ENCODE data around the gene FAM24A.

The FAM24A gene

DNA sequence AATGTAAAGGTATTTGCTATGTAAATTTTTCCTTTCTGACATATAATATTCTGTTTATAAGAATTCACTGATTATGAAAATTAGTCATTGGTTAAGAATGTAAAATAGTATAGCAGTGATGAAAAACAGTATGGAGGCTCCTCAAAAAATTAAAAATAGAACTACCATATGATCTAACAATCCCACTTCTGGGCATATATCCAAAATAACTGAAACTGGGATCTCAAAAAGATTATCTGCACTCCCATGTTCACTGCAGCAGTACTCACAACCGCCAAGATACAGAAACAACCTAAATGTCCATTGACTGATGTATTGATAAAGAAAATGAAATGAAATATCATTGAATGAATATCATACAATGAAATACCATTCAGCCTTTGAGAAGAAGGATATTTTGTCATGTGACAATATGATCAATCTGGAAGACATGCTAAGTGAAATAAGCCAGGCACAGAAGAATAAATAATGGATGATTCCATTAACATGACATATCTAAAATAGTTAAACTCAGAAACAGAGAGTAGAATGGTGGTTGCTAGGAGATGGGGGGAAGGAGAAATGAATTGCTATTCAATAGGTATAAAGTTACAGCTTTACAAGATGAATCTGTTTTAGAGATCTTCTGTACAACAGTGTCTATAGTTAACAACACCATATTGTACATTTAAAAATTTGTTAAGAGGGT lies 29.6 kb downstream of the FAM24A start:
- Histone ChIP-seq H3K27me3 (no peaks in the 10 kb centered on the region), H3K4me3 (no peak overlapping the region), H3K36me3 (peaks cover 14 to 28% (median 21%) of the 10 kb centered on the region in 3 donors), H3K27ac (no peak overlapping the region), H3K4me1 (peaks cover 0 to 4% (median 0%) of the 10 kb centered on the region in 4 donors), H3K9me3 (no peaks in the 10 kb centered on the region)
- no peak for DNase-seq
- TF ChIP-seq, protein P1, sequence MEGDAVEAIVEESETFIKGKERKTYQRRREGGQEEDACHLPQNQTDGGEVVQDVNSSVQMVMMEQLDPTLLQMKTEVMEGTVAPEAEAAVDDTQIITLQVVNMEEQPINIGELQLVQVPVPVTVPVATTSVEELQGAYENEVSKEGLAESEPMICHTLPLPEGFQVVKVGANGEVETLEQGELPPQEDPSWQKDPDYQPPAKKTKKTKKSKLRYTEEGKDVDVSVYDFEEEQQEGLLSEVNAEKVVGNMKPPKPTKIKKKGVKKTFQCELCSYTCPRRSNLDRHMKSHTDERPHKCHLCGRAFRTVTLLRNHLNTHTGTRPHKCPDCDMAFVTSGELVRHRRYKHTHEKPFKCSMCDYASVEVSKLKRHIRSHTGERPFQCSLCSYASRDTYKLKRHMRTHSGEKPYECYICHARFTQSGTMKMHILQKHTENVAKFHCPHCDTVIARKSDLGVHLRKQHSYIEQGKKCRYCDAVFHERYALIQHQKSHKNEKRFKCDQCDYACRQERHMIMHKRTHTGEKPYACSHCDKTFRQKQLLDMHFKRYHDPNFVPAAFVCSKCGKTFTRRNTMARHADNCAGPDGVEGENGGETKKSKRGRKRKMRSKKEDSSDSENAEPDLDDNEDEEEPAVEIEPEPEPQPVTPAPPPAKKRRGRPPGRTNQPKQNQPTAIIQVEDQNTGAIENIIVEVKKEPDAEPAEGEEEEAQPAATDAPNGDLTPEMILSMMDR (IDR thresholded peaks at IDR 0.05), result no peak
- intact Hi-C loops (cut with DNase I; ENCODE audit: low total_unique reads), result no loop called here

DNA sequence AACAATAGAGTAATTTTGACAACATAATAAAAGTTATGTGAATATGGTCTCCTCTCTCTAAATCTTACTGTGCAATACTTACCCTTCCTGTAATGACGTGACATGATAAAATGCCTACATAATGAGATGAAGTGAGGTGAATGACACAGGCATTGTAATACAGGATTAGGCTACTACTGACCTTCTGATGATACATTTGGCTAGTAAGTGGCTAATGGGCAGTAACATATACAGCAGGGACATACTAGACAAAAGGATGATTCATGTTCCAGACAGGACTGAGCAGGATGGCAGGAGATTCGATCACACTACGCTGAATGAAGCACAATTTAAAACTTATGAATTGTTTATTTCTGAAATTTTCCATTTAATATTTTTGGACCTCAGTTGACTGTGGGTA lies 38.9 kb downstream of the FAM24A start:
- no peak overlapping the region for H3K4me3 ChIP-seq
- TF ChIP-seq, protein P1 (IDR thresholded peaks at IDR 0.05), result no peak
- DNase-seq, result no peak
- peaks cover 12 to 38% (median 25%) of the 10 kb centered on the region in 3 donors for H3K36me3 ChIP-seq
- intact Hi-C loops (cut with DNase I; ENCODE audit: low total_unique reads), result no loop called here
- H3K9me3 ChIP-seq, result no peaks in the 10 kb centered on the region
- no peak overlapping the region for H3K27ac ChIP-seq
- no peaks in the 10 kb centered on the region for H3K27me3 ChIP-seq
- H3K4me1 ChIP-seq, result peaks cover 0 to 21% (median 9%) of the 10 kb centered on the region in 4 donors

DNA sequence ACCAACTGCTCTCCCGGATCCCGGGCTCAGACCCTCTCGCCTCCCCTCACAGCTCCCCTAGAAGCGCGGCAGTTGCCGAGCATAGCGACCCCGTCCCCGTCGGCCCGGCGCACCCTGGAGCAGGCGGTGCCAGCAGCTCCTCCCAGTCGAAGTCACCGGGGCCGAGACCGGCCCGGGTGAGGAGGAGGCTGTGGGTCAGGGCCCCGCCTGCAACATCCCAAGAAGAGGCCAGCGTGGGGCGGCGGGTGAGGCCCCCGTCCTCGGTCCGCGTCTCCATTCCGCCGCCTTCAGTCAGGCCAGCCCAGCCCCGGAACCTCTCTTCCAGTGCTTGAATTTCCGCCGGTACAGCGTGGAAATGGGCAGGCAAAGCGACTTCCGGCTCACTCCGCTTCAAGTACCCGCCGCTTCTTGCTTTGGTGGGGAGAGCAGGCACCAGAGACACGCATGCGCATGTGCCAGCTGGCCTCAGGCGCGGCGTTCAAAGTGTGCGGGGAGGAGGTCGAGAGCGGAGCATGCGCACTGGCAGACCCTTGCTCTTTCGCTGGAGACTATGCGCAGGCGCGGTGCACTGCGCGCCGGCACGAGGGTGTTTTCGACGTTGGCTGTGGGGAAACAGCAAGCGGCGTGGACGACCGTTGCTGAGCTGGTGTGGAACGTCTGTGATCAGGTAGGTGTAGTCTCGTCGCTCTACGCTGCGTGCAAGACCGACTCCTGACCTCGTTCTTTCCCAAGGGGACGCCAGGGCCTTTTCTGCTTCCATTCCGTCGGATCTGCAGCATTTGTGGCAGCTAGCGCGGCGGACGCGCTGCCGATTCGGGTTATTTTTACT lies 43.7 kb downstream of the FAM24A start, which contains the start of gene C10orf88:
Gene C10orf88, minus strand, starts transcription at position 326 of the 829 bp plus-strand sequence. Its CDS starts 49 bp downstream, at position 277.
- peak; percentile 96 to 98 for DNase-seq
- H3K27ac ChIP-seq, result peak within 1 kb of the TSS; percentile 76 to 80
- no peaks in the 10 kb centered on the region for H3K27me3 ChIP-seq
- no peaks in the 10 kb centered on the region for H3K9me3 ChIP-seq
- intact Hi-C loops (cut with DNase I; ENCODE audit: low total_unique reads), result loop anchor here (10.0 kb wide), 1 partner anchor 61 kb away; no protein-coding TSS in a partner anchor
- H3K4me1 ChIP-seq, result peaks cover 0 to 27% (median 14%) of the 10 kb centered on the region in 4 donors
- peak within 1 kb of the TSS; percentile 74 to 88 for H3K4me3 ChIP-seq
- peaks cover 0 to 4% (median 4%) of the 10 kb centered on the region in 3 donors for H3K36me3 ChIP-seq
- TF ChIP-seq, protein P1 (IDR thresholded peaks at IDR 0.05), result no peak

DNA sequence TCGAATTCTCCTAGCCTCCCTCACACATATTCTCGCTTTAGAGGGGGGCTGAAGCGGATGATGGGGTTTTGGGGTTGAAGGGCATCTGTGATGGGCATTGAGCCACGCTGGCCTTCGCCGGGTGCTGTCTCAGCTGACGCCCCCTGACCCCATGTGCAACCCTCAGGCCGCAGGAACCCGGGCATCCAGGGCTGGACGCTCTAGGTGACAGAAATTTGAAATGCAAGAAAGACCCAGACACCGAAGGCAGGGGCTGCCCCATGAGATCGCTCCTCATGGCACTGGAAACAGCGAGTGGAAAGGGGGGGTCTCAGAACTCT lies 44.3 kb downstream of the FAM24A start:
- Histone ChIP-seq H3K36me3 (peaks cover 0 to 4% (median 0%) of the 10 kb centered on the region in 3 donors), H3K27ac (peak overlapping the region in 1 of 2 donors; percentile 11), H3K4me3 (peak overlapping the region; percentile 74 to 88), H3K4me1 (peaks cover 0 to 27% (median 14%) of the 10 kb centered on the region in 4 donors), H3K27me3 (no peaks in the 10 kb centered on the region), H3K9me3 (no peaks in the 10 kb centered on the region)
- intact Hi-C loops (cut with DNase I; ENCODE audit: low total_unique reads), result loop anchor here (10.0 kb wide), 1 partner anchor 60 kb away; no protein-coding TSS in a partner anchor
- peak in 1 of 2 donors; percentile 64 for DNase-seq
- TF ChIP-seq, protein P1 (IDR thresholded peaks at IDR 0.05), result no peak

DNA sequence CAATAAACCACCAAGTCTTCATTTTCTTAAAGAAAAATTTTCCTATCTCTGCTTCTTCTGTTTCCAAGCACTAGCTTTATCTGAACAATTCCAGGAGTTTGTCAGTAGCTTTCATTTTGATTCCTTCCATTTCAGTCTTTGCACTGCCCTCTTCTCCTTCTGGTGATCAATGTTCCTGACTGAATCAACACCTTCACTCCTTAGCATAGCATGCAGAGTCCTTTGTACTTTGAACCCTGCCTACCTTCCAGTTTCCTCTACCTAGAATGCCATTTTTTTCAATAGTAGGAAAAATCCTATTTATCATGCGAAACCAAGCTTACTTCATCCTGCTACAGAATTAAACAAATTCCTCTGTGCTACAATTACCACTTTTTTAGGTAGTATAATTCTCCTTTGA lies 45.5 kb downstream of the FAM24A start:
- TF ChIP-seq, protein P1 (IDR thresholded peaks at IDR 0.05), result no peak
- H3K4me3 ChIP-seq, result no peak overlapping the region
- intact Hi-C loops (cut with DNase I; ENCODE audit: low total_unique reads), result loop anchor here (10.0 kb wide), 1 partner anchor 59 kb away; no protein-coding TSS in a partner anchor
- H3K36me3 ChIP-seq, result no peaks in the 10 kb centered on the region
- H3K27ac ChIP-seq, result no peak overlapping the region
- H3K9me3 ChIP-seq, result no peaks in the 10 kb centered on the region
- H3K4me1 ChIP-seq, result peaks cover 0 to 27% (median 14%) of the 10 kb centered on the region in 4 donors
- H3K27me3 ChIP-seq, result no peaks in the 10 kb centered on the region
- no peak for DNase-seq
